Psoas muscle (tissue), 8 donors: ENCODE results near the gene MBNL2. TPM values are rescaled to one million over a fixed set of nuclear protein-coding genes. Genes with fewer than 3 reads are reported as not detected.
A peak's percentile ranks its signal among the peaks of the same experiment; 100 is the strongest.

ENCODE experiments used
- ATAC-seq, 4 donors: fragments of 200-7000 bp; cut with Tn5 transposase; one replicate each; pipeline ENCODE4 v1.9.1; 2020; ENCODE audit warnings: moderate library complexity in 3 of 4, mild to moderate bottlenecking in 2 of 4
- DNase-seq, 2 donors: peaks; one replicate each; pipeline ENCODE4 v3.0.0-alpha.2; 2020
- H3K27ac ChIP-seq: fragments of 200-600 bp; one replicate; pipeline ENCODE4 v1.8.0; 2022
- H3K27me3 ChIP-seq, 3 donors: fragments of 200-600 bp in 1 of 3; one replicate each; pipeline versions ENCODE4 v1.6.1 to v1.8.0; 2013 to 2022; ENCODE audit warnings: low read length in 2 of 3, mild to moderate bottlenecking in 2 of 3, moderate library complexity in 1 of 3; ENCODE audit not compliant: insufficient read depth in 3 of 3
- H3K36me3 ChIP-seq, 2 donors: fragments of 200-600 bp in 1 of 2; one replicate each; pipeline versions ENCODE4 v1.6.1 to v1.8.0; 2013 to 2022; ENCODE audit warnings: low read depth in 1 of 2, mild to moderate bottlenecking in 1 of 2, moderate library complexity in 1 of 2; ENCODE audit not compliant: insufficient read depth in 1 of 2
- H3K4me1 ChIP-seq: fragments of 200-600 bp; one replicate; pipeline ENCODE4 v1.8.0; 2022
- H3K4me3 ChIP-seq: fragments of 200-600 bp; one replicate; pipeline ENCODE4 v1.8.0; 2022; ENCODE audit warnings: mild to moderate bottlenecking
- H3K9me3 ChIP-seq: fragments of 200-600 bp; one replicate; pipeline ENCODE4 v1.8.0; 2022
- CTCF ChIP-seq: fragments of 200-600 bp; IDR thresholded peaks from one replicate; pipeline ENCODE4 v1.8.0; 2022; ENCODE audit warnings: antibody characterized with exemption
- WGBS, 3 donors: extraction: QIAGEN DNeasy Blood & Tissue Kit; methylation state at CpG; one replicate each; pipeline versions ENCODE4 v1.1.6 to v1.1.7; 2013; 5-methylcytosine and 5-hydroxymethylcytosine counted together
- intact Hi-C, 2 donors: fragments of 100-400 bp; cut with DNase I; formaldehyde crosslinking; loops; one replicate each; pipeline versions ENCODE4 v1.11.0 to v1.14.2; 2022
- polyA plus RNA-seq, 3 donors: library from polyadenylated mRNA; stranded (reverse); fragments of 200-250 nt; gene quantifications; one replicate each; pipeline ENCODE4 v1.2.3, GENCODE V29; 2013
- total RNA-seq, 4 donors: library from RNA; stranded (reverse); fragmentation: NEBNext Ultra II Directional in 2 of 4; extraction: Animal tissue kit (Norgen Biotek cat#: 25700) in 2 of 4; gene quantifications; one replicate each; pipeline versions ENCODE4 v1.2.1 to v1.2.4, GENCODE V29; 2021 to 2023
- donor health status: healthy with polysubstance abuse.
- donor health status: DM: no; HTN: no; CAD: no; lungs with moderate emphysema.
- donor health status: Bipolar disorder and iron deficiency.
- donor health status: healthy.
- donor health status: DM: yes; HTN: yes; CAD: no.
- donor health status: DM: no; HTN: no; CAD: no.
- donor health status: DM: no; HTN: no; CAD: no.
- donor health status: DM: yes; HTN: yes; CAD: no.

The MBNL2 gene
- total and polyA plus RNA-seq, 7 donors, result 13.3 to 93.1 (median 61.9) TPM

GRCh38 chr13:97284558-97284957, 62.4 kb downstream of the MBNL2 start:
- ATAC-seq (no peak), DNase-seq (no peak)
- H3K4me3 ChIP-seq, result no peak overlapping the region
- H3K27me3 ChIP-seq, result no peaks in the 10 kb centered on the region
- peaks cover 0 to 3% of the 10 kb centered on the region in 2 donors for H3K36me3 ChIP-seq
- H3K4me1 ChIP-seq, result peaks cover 93% of the 10 kb centered on the region
- WGBS, 3 donors, result 62 to 76% (median 62%) methylated on average over 3 of the region's 3 CpGs
- no peaks in the 10 kb centered on the region for H3K9me3 ChIP-seq
- intact Hi-C loops, result no loop called here
- peak overlapping the region; percentile 15 for H3K27ac ChIP-seq
- no peak for TF ChIP-seq CTCF

- Histone ChIP-seq H3K4me3 (no peak overlapping the region), H3K36me3 (peaks cover 0 to 3% of the 10 kb centered on the region in 2 donors), H3K4me1 (peaks cover 90% of the 10 kb centered on the region), H3K27ac (peak overlapping the region; percentile 58), H3K27me3 (no peaks in the 10 kb centered on the region), H3K9me3 (no peaks in the 10 kb centered on the region)
- no peak for TF ChIP-seq CTCF
- intact Hi-C loops, result no loop called here
- DNase-seq, result no peak
- ATAC-seq, result peak in 1 of 4 donors; percentile 25
- WGBS, 3 donors, result 52 to 72% (median 60%) methylated on average over 6 of the region's 6 CpGs
Measured at GRCh38 chr13:97285221-97285955, 63.3 kb downstream of the MBNL2 start.

GRCh38 chr13:97286317-97287046, 64.3 kb downstream of the MBNL2 start:
- Histone ChIP-seq H3K9me3 (no peaks in the 10 kb centered on the region), H3K27me3 (no peaks in the 10 kb centered on the region), H3K27ac (peak overlapping the region; percentile 58), H3K4me1 (peaks cover 79% of the 10 kb centered on the region), H3K4me3 (peak overlapping the region; percentile 4), H3K36me3 (peaks cover 0 to 3% of the 10 kb centered on the region in 2 donors)
- DNase-seq (no peak), ATAC-seq (peak; percentile 20 to 66 (median 44))
- TF ChIP-seq CTCF, result no peak
- intact Hi-C loops, result no loop called here
- whole genome bisulfite sequencing, 3 donors, result 55 to 80% (median 61%) methylated on average over 9 of the region's 9 CpGs

- 45 to 63% (median 45%) methylated on average over 5 of the region's 5 CpGs for WGBS, 3 donors
- H3K9me3 ChIP-seq, result no peaks in the 10 kb centered on the region
- peak overlapping the region; percentile 58 for H3K27ac ChIP-seq
- H3K27me3 ChIP-seq, result no peaks in the 10 kb centered on the region
- no peak for DNase-seq
- H3K4me1 ChIP-seq, result peaks cover 76% of the 10 kb centered on the region
- ATAC-seq, result no peak
- intact Hi-C loops, result no loop called here
- peak overlapping the region; percentile 4 for H3K4me3 ChIP-seq
- peaks cover 0 to 3% of the 10 kb centered on the region in 2 donors for H3K36me3 ChIP-seq
- no peak for TF ChIP-seq CTCF
Measured at GRCh38 chr13:97287047-97287383, 64.9 kb downstream of the MBNL2 start.
